GM21786 (cell line): ENCODE measurements around the gene POU4F3.
"Not testable (repeated sequence)": the region's sequence is repeated elsewhere in the genome, so short reads cannot be mapped to it uniquely, and the experiment has no call there.

ENCODE experiments used
- ATAC-seq: cut with Tn5 transposase; IDR thresholded peaks from one replicate; pipeline ENCODE4 v1.9.1; 2021; ENCODE audit not compliant: unreplicated experiment

The POU4F3 gene

DNA sequence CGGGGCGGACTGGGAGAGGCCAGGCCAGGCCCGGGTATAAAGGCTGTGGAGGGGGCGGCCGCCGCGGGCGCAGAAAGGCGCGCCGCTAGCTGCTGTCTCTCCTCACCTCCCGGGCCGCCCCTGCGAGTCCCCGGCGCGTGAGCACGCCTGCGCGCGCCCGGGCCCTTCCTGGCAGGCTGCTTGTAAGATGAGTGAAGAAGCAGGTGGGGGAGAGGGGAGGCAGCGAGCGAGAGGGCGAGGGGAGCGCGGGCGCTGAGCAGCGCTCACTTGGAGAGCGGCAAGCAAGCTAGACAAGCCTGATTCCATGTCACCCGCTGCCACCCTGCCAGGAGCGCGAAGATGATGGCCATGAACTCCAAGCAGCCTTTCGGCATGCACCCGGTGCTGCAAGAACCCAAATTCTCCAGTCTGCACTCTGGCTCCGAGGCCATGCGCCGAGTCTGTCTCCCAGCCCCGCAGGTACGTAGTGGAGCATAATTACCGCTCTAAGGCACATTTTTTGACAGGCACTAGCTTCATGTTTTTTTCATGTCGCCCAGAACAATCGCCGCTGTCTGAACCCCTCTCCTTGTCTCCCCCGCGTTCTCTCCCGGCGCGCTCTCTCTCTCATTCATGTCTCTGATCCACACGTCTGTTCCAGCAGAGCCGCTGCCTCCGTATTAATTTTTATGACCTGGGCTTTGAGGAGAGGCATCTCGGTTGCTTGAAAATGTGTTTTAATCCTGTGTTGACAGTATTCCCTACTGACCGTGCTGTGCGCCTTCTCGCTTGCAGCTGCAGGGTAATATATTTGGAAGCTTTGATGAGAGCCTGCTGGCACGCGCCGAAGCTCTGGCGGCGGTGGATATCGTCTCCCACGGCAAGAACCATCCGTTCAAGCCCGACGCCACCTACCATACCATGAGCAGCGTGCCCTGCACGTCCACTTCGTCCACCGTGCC, at the start of gene POU4F3:
TSS of gene POU4F3 (plus strand) at position 66 of the 941 bp plus-strand sequence. CDS start at position 340, 274 bp downstream.
- no peak for ATAC-seq

DNA sequence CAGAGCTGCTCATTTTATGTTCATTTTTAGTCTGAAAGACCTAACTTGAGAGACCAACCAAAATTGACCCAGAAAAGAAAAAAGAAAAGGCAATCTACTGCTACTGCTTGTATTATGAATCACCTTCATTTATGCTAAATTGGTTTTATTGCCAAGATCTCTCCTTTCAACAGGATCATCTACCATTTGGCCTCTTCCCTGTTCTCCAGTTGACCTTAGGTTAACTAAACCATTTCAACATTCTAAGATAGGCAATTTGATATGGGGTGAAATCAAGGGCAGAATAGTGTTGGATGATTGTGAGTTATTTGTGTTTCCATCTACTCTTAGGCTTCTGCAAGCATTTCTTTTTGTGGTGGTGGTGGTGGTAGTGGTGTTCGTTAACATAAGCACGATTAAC, 48.3 kb upstream of the POU4F3 start:
- no peak for ATAC-seq

DNA sequence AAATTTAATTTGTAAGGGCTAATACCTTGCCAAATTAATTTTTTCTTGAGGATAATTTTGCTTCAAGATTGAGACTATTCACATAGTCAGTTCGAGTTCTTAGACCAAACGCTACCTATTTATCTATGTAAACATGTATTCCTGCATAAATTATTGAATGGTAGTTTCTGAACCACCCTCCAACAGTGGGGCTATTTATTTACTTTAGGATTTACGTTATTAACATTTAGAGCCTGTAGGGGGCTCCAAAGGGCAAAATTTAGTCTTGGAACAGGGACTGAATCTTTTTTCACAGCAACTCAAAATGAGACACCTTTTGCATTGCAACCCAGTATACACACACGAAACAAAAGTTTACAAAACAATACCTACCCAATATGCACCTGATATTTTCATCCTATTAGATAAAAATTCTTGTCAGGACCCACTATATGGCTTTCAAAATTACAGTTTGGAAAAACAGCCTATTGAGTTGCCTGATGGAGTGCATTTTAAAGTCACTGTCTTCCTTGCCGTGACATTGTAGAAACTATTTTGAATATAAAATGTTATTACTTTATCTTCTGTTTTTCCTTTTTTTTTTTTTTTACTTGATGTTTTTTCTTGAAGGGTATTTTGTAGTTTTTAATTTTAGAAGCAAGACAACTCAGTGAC, 47.1 kb upstream of the POU4F3 start:
- ATAC-seq = peak; percentile 86

DNA sequence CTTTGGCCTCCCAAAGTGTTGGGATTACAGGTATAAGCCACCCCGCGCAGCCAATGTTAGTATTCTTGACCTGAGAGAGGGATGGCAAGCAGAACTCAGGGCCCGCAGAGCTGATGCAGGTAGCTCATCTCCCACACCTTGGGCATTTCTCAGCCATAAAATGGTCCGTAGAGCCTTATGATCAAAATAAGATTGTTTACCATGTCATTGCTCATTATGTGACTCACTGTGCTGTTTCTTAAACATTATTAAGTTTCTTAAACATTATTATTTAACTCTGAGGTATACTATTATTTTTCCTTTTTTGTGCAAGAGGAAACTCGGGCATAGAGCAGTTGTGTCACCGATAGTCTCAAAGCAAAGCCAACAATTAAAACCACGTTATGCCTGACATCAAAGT, 42.4 kb upstream of the POU4F3 start:
- no peak for ATAC-seq

- ATAC-seq = not testable (repeated sequence)
Measured at GRCh38 chr5:146298920-146299319, 39.7 kb upstream of the POU4F3 start.

GRCh38 chr5:146301626-146302025, 37.0 kb upstream of the POU4F3 start:
- no peak for ATAC-seq

DNA sequence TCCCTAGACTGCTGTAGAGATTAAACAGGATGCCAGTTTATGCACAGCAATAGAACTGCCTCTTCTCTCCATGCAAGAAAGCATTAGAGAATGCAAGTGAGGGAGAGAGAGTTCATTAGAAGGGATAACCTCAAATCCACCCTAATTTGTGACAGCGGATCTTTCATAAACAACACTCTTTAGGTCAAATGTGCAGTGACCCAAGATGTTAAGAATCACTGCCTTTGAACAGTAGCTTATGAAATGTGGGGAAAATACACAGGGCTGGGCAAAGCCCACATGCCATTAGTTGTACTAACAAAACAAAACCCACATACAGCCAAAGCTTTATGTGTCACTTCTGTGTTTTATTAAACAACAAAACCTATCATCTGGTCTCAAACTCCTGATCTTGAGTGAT, 36.2 kb upstream of the POU4F3 start:
- no peak for ATAC-seq

DNA sequence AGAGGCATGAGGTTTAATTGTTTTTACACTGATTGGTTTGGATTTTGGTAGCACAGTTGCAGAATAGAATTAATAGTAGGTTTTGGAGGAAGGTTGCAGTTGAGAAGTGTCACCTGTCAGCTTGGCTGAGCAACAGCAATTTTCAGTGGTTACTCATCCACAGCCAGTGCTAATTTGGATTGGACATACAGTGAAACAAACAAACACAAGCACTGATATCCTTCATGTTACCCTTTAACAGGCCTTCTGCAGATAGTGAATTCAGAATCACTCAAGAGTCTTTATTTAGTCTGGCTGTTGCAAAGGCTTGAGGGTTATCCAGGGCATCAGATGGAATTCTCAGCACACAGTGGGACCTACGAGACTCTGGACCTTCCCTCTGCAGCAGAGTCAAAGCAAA, 31.8 kb upstream of the POU4F3 start:
- ATAC-seq = no peak

DNA sequence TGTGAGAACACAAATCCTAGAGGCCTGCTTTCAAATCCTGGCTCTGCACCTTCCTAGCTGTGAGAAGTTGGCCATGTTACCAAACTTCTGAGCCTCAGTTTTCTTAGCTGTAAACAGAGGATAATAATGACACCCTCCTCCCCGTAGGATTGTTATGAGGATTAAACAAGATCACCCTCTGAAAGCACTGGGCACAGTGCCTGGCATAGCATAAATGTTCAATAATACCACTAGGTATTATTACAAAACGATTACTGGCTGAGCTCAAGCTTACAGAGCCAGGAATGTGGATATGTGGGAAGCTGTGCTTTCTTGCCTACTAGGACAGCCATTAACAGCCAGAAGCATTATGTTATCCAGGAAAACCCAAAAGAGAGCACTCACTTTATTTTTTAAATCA, 30.8 kb upstream of the POU4F3 start:
- ATAC-seq = no peak

DNA sequence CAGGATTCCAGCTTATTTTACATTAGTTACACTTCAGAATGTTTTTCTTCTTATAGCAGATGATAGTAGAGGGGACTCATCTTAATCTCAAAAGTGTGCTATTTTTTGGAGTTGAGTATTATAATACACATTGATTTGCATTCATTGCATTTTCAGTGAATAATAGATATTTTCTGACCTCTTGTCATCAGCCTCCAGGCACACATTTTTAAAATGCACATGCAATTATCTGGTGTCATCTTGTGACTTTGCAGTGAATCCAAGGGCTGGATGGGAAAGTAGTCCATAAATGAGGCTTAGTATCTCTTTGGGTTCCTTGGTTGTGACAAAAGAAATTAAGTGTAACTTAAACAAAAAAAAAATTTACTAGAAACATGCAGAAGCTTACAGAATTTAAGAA, 28.1 kb upstream of the POU4F3 start:
- ATAC-seq = no peak

- no peak for ATAC-seq
Measured at GRCh38 chr5:146311278-146311677, 27.4 kb upstream of the POU4F3 start.

DNA sequence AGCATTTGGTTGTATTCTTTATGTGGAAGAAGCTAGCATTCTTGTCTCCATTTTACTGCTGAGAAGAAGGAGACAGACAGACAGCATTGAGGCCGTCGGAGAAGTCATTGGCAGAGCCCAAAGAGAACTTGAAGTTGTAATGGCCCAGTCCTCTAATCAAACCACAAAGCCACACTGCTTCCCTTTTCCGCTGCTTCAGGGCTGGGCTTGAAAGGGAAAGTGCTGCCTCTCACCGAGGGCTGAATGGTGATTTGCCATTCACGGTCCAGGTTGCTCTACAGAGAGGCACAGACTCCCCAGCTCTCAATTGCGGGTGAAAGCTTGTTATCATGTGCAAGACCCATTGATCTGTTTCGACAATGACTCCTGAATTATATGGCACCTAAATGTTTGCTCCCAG, 25.6 kb upstream of the POU4F3 start:
- ATAC-seq = no peak

GRCh38 chr5:146321571-146321970, 17.1 kb upstream of the POU4F3 start:
- no peak for ATAC-seq

GRCh38 chr5:146327257-146327870, 11.3 kb upstream of the POU4F3 start:
- no peak for ATAC-seq

DNA sequence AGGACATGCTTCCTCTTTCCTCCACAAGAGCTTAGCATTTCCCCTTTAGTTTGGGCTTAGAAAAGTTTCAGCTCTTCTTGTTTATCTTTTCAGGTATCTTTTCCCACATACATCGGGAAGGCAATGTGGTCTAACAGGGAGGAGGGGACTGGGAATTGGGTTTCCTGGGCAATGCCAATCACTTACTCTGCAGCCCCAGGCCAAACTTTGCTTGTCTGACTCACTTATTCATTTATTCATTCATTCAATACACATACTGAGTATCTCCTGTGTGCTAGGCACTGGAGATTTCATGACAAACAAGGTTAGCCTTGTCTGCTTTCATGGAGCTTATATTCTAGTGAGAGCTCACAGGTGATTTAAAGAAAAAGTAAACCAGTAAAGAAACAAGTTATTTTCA, 10.7 kb upstream of the POU4F3 start:
- no peak for ATAC-seq

DNA sequence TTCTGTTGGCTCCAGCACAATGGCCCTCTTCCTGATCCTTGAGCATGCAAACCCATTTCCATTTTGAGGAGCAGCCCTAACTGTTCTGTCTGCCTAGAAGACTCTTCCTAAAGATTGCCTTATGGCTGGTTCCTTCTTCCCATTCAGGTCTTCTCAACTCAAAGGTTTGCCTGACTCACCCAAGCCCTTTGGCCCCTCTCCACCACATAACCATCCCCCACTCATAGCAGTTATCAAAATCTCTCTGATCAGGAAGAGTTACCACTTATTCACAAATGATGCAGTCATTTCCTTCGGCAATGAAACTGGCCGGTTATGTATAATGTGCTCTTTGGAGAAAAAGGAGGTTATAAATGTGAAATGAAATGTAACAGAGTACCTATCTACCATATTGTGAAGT, 8.9 kb upstream of the POU4F3 start:
- ATAC-seq = no peak

DNA sequence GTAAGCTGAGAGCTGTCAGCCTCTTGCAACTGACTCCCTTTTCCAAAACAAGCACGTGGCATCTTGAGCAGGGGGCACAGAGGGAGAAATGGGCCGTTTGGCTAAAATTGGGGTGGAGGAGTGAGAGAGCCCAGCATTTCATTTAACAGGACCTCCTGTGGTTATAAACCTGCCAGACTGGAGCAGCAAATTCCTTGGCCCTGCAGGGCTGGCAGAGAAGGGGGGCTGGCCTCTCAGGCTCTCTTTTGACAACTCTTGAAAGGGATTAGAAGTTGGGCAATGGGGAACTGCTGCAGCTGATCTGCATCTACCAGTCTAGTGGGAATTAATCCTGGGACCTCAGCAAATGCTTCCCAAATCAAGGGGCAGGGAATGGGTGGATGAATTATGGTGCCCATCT, 7.2 kb upstream of the POU4F3 start:
- no peak for ATAC-seq

GRCh38 chr5:146334074-146334533, 4.5 kb upstream of the POU4F3 start:
- ATAC-seq = no peak

- ATAC-seq = no peak
Measured at GRCh38 chr5:146336197-146336596, 2.4 kb upstream of the POU4F3 start.

DNA sequence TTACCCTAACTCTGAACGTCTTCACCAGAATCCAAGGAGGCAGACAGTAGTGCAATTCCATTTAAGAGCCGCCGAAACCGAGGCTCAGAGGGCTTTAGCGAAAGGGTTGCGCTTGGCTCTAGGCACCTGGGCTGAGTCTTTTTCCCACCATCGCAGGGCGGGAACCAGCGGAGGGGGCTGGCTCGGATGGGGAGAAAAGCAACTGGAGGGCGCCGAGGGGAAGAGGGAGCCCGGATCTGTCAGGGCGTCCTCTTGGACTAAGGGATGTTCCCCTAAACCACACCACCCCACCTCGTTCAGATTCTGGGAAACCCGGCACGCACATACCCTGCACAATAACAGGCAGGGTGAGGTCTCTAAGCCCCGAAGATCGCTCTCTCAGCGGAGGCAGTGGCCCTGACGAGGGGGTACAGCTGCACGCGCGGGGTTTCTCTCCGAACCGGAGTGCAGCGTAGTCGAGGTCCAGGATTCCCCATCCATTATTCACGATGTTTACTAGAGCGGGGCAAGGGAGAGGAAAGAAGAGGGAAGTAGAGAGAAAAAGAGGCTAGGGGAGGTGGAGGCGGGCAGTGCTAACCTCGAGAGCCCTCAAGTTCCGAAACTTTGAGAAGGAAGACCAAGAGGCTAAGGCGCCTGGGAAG, 1.3 kb upstream of the POU4F3 start:
- no peak for ATAC-seq

GRCh38 chr5:146337928-146338327, 711 bp upstream of the POU4F3 start:
- no peak for ATAC-seq
